GM11168 (cell line): Measurements from ENCODE around the gene LITAF.
"Not testable (repeated sequence)": the region's sequence is repeated elsewhere in the genome, so short reads cannot be mapped to it uniquely, and the experiment has no call there.

Experiments
- in situ Hi-C: fragments of 300-500 bp; cut with MboI; formaldehyde crosslinking; loops from one replicate; pipeline ENCODE4 v1.12.0; 2022; ENCODE audit warnings: low sequenced_read_pairs; ENCODE audit not compliant: unreplicated experiment

Gene LITAF

GRCh38 chr16:11621920-11622651 lies 35.4 kb upstream of the LITAF start:
- in situ Hi-C loops = no loop called here

GRCh38 chr16:11621539-11621919 lies 34.8 kb upstream of the LITAF start:
- in situ Hi-C loops = no loop called here

- in situ Hi-C loops = no loop called here
These were observed 33.7 kb upstream of the LITAF start for GRCh38 chr16:11620243-11621003.

GRCh38 chr16:11619327-11619851 lies 32.7 kb upstream of the LITAF start:
- in situ Hi-C loops = no loop called here

GRCh38 chr16:11618107-11618717 lies 31.5 kb upstream of the LITAF start:
- in situ Hi-C loops = no loop called here

- in situ Hi-C loops = no loop called here
These were observed 29.2 kb upstream of the LITAF start for GRCh38 chr16:11615748-11616447.

- in situ Hi-C loops = no loop called here
These were observed 28.0 kb upstream of the LITAF start for GRCh38 chr16:11614587-11615175.

GRCh38 chr16:11613381-11614303 lies 26.9 kb upstream of the LITAF start:
- in situ Hi-C loops = no loop called here

- in situ Hi-C loops = no loop called here
These were observed 25.9 kb upstream of the LITAF start for GRCh38 chr16:11612665-11613025.

- in situ Hi-C loops = no loop called here
These were observed 25.3 kb upstream of the LITAF start for GRCh38 chr16:11611871-11612664.

- in situ Hi-C loops = no loop called here
These were observed 23.9 kb upstream of the LITAF start for GRCh38 chr16:11610580-11610979.

- in situ Hi-C loops = no loop called here
These were observed 23.4 kb upstream of the LITAF start for GRCh38 chr16:11610121-11610505.

GRCh38 chr16:11609474-11610120 lies 22.9 kb upstream of the LITAF start:
- in situ Hi-C loops = no loop called here

GRCh38 chr16:11605891-11606290 lies 19.2 kb upstream of the LITAF start:
- in situ Hi-C loops = no loop called here

- in situ Hi-C loops = no loop called here
These were observed 18.8 kb upstream of the LITAF start for GRCh38 chr16:11605564-11605886.

- in situ Hi-C loops = no loop called here
These were observed 18.3 kb upstream of the LITAF start for GRCh38 chr16:11604783-11605563.

GRCh38 chr16:11604296-11604695 lies 17.6 kb upstream of the LITAF start:
- in situ Hi-C loops = not testable (repeated sequence)
